ENCODE data around the gene PEF1.

DNA sequence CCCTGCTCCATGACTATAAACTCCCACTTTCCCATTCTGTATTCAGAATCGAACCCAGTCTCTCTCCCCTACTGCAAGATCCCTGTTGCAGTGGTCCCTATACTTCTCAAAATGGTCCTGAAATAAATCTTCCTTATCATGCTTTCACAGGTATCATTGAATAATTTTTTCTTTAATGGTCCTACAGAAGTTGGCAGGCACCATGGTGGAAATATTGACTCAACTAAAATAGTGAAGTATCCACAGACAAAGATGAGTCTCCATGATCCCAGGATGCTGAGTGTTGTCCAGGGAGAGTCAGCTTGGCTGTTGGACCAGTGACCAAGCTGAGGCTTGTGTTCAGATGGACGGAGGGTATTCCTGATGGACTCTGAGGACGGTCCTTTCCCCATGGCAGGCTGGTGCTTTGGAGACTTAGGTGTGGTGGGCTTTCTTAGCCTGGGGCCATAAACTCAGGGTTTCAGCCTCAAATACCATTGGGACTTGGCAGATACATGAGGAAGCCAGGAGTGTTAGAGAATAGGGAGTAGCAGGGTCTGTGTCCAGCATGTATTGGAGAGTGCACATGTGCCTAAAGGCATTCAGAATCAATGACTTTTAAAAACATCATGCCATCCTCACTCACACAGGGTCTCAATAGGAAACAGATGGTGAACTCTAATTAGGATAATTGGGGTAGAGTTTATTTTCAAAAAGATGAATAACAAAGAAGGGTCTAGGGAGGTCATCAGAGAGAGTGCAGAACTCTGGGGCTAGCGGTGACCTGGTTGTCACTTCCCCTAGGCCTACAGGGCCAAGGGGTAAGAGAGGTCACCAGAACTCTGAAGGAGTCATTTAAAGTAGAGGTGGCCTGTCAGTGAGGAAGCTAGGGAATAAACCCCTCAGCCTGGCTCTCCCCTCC, 48.6 kb downstream of the PEF1 start:
- TF ChIP-seq, protein P1, sequence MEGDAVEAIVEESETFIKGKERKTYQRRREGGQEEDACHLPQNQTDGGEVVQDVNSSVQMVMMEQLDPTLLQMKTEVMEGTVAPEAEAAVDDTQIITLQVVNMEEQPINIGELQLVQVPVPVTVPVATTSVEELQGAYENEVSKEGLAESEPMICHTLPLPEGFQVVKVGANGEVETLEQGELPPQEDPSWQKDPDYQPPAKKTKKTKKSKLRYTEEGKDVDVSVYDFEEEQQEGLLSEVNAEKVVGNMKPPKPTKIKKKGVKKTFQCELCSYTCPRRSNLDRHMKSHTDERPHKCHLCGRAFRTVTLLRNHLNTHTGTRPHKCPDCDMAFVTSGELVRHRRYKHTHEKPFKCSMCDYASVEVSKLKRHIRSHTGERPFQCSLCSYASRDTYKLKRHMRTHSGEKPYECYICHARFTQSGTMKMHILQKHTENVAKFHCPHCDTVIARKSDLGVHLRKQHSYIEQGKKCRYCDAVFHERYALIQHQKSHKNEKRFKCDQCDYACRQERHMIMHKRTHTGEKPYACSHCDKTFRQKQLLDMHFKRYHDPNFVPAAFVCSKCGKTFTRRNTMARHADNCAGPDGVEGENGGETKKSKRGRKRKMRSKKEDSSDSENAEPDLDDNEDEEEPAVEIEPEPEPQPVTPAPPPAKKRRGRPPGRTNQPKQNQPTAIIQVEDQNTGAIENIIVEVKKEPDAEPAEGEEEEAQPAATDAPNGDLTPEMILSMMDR (IDR thresholded peaks at IDR 0.05): no peak
- no peak for TF ChIP-seq ZFX (IDR thresholded peaks at IDR 0.05; ENCODE audit: borderline replicate concordance)

All from 22Rv1 (cell line).